GM12878 (cell line): ENCODE results near the gene LY6G5B. TPM values are rescaled to one million over a fixed set of nuclear protein-coding genes. Genes with fewer than 3 reads are reported as not detected.
A peak's percentile ranks its signal among the peaks of the same experiment; 100 is the strongest.

Experiments
- ATF7 ChIP-seq: fragments of 450-650 bp; IDR thresholded peaks from 2 replicates; pipeline ENCODE4 v1.6.1; 2016; ENCODE audit warnings: low read depth, mild to moderate bottlenecking
- BCLAF1 ChIP-seq: fragments of 450-650 bp; IDR thresholded peaks from 2 replicates; pipeline ENCODE4 v1.6.1; 2017; ENCODE audit warnings: antibody characterized with exemption, mild to moderate bottlenecking, moderate library complexity
- CEBPZ ChIP-seq: fragments of 150-350 bp; IDR thresholded peaks from 2 replicates; pipeline ENCODE4 v1.6.1; 2016; ENCODE audit warnings: low read depth, low read length
- EGR1 ChIP-seq, 2 experiments: IDR thresholded peaks; 1 replicate in 1 of 2; 2 replicates in 1 of 2; pipeline ENCODE4 v1.6.1; 2011 to 2012; ENCODE audit warnings: low read depth in 2 of 2, low read length in 2 of 2, borderline replicate concordance in 1 of 2, mild to moderate bottlenecking in 1 of 2, moderate library complexity in 1 of 2
- IKZF1 ChIP-seq: fragments of 450-650 bp; conservative IDR thresholded peaks from 2 replicates; pipeline ENCODE4 v1.6.1; 2017; ENCODE audit warnings: antibody characterized with exemption, mild to moderate bottlenecking
- IRF4 ChIP-seq: IDR thresholded peaks from 2 replicates; pipeline ENCODE4 v1.6.1; 2011; ENCODE audit warnings: low read depth, low read length
- NR2F1 ChIP-seq: fragments of 450-650 bp; conservative IDR thresholded peaks from 2 replicates; pipeline ENCODE4 v1.6.1; 2017; ENCODE audit warnings: mild to moderate bottlenecking
- PBX3 ChIP-seq: IDR thresholded peaks from 2 replicates; pipeline ENCODE4 v1.6.1; 2011; ENCODE audit warnings: mild to moderate bottlenecking, low read depth, low read length, moderate library complexity; ENCODE audit not compliant: insufficient replicate concordance
- PKNOX1 ChIP-seq: fragments of 450-650 bp; IDR thresholded peaks from 2 replicates; pipeline ENCODE4 v1.6.1; 2016; ENCODE audit warnings: mild to moderate bottlenecking
- SIX5 ChIP-seq: IDR thresholded peaks from 2 replicates; pipeline ENCODE4 v1.6.1; 2011; ENCODE audit warnings: mild to moderate bottlenecking, low read depth, low read length, moderate library complexity; ENCODE audit not compliant: severe bottlenecking
- SMAD5 ChIP-seq: IDR thresholded peaks from 2 replicates; pipeline ENCODE4 v1.6.1; 2016; ENCODE audit warnings: antibody characterized with exemption, low read depth
- SMC3 ChIP-seq: IDR thresholded peaks from 2 replicates; pipeline ENCODE4 v1.6.1; 2011; ENCODE audit warnings: low read length, improper control_type of control experiment, borderline replicate concordance
- SRF ChIP-seq, 2 experiments: IDR thresholded peaks; 2 replicates each; pipeline ENCODE4 v1.6.1; 2011; ENCODE audit warnings: low read depth in 2 of 2, low read length in 2 of 2, mild to moderate bottlenecking in 1 of 2, moderate library complexity in 1 of 2
- ZNF207 ChIP-seq: fragments of 450-650 bp; IDR thresholded peaks from 2 replicates; pipeline ENCODE4 v1.6.1; 2014; ENCODE audit warnings: antibody characterized with exemption, mild to moderate bottlenecking, borderline replicate concordance
- ZNF687 ChIP-seq: fragments of 450-650 bp; IDR thresholded peaks from 2 replicates; pipeline ENCODE4 v1.6.1; 2017; ENCODE audit warnings: mild to moderate bottlenecking, moderate library complexity
- ZZZ3 ChIP-seq: IDR thresholded peaks from 2 replicates; pipeline ENCODE4 v1.6.1; 2011; ENCODE audit warnings: low read depth; ENCODE audit not compliant: control insufficient read depth, insufficient read length
- polyA plus RNA-seq, 11 experiments: library from polyadenylated mRNA; depleted of rRNA in 4 of 11; unstranded in 6 of 11; stranded (reverse) in 5 of 11; fragments of >200 nt; fragmentation: Nextera tagmentation in 4 of 11; fragmentation: Illumina TruSeq in 1 of 11; extraction: Ambion mirVana in 4 of 11; extraction: Trizol in 1 of 11; gene quantifications; 1 replicate in 1 of 11; 2 replicates in 10 of 11; pipeline versions ENCODE4 v1.2.1 to v1.2.3, GENCODE V29; 2011 to 2016; ENCODE audit warnings: inconsistent platforms in 2 of 11, missing spikeins in 2 of 11, low read depth in 1 of 11
- total RNA-seq, 4 experiments: library from RNA; depleted of rRNA in 3 of 4; stranded (reverse); fragments of >200 nt in 3 of 4; fragmentation: Illumina TruSeq in 1 of 4; extraction: Trizol in 1 of 4; gene quantifications; 2 replicates each; pipeline versions ENCODE4 v1.2.1 to v1.2.3, GENCODE V29; 2013 to 2021

Gene LY6G5B
- total and polyA plus RNA-seq, 10 of the 15 experiments (the other 5 are each of a cell fraction or from before 2014, with no cell fraction given) = 3.2 to 16.5 (median 7.5) TPM

- TF ChIP-seq SMC3 (no peak), ZZZ3 (no peak), SMAD5 (0 out of 2 replicates have a peak, but pooled peaks have one; percentile 61), BCLAF1 (no peak), PBX3 (no peak), EGR1 (IDR thresholded peaks at IDR 0.05; ENCODE audit: borderline replicate concordance in 1 of 2, low read depth in 2 of 2, low read length in 2 of 2) (peak in 1 of 2 experiments; percentile 75; a peak in 1 of 3 replicates), SRF (IDR thresholded peaks at IDR 0.05; ENCODE audit: low read depth in 2 of 2, low read length in 2 of 2) (peak; percentile 90 to 94), ATF7 (no peak), ZNF687 (no peak; the same call in 1 of the 2 replicates), PKNOX1 (peak; percentile 72), CEBPZ (no peak), ZNF207 (no peak; the same call in 1 of the 2 replicates), IRF4 (no peak), SIX5 (peak; percentile 93), NR2F1 (peak; percentile 59), IKZF1 (peak; percentile 97)
Observed at GRCh38 chr6:31665501-31666336, 4.1 kb upstream of the LY6G5B start, which contains the start of gene CSNK2B (continued).
